ENCODE data around the gene GRIK4. TPM values are rescaled to one million over a fixed set of nuclear protein-coding genes. Genes with fewer than 3 reads are reported as not detected.

GRIK4 gene
- polyA plus RNA-seq, 1 experiment = not detected

- CTCF ChIA-PET = interaction anchor here (1.3 kb wide), 1 partner anchor 52 kb away, joined by 7 read pairs; the partner anchor contains the start of gene GRIK4
- no peaks in the 10 kb centered on the region for H3K36me3 ChIP-seq (ENCODE audit: control insufficient read depth, insufficient read depth, low read length)
- DNase-seq (ENCODE audit: low read depth) = no peak
- no peak for TF ChIP-seq CTCF (IDR thresholded peaks at IDR 0.05; ENCODE audit: insufficient read depth, low read depth, low read length)
- H3K27me3 ChIP-seq (ENCODE audit: control insufficient read depth, insufficient read depth, low read length) = peaks cover 1% of the 10 kb centered on the region
- H3K4me3 ChIP-seq (ENCODE audit: low read depth, low read length) = no peak overlapping the region
- POLR2A ChIA-PET = no interaction called here
Observed at GRCh38 chr11:120562806-120563425, 51.4 kb downstream of the GRIK4 start.

- Histone ChIP-seq H3K4me3 (ENCODE audit: low read depth, low read length) (peak overlapping the region; percentile 23), H3K36me3 (ENCODE audit: control insufficient read depth, insufficient read depth, low read length) (no peaks in the 10 kb centered on the region), H3K27me3 (ENCODE audit: control insufficient read depth, insufficient read depth, low read length) (peaks cover 1% of the 10 kb centered on the region)
- no peak for TF ChIP-seq CTCF (IDR thresholded peaks at IDR 0.05; ENCODE audit: insufficient read depth, low read depth, low read length)
- POLR2A ChIA-PET = no interaction called here
- no peak for DNase-seq (ENCODE audit: low read depth)
- CTCF ChIA-PET = interaction anchor here (0.8 to 1.2 kb wide), 4 partner anchors 10 to 24 kb away, joined by 3 read pairs; no protein-coding TSS in a partner anchor
Observed at GRCh38 chr11:120563703-120564572, 52.4 kb downstream of the GRIK4 start.

- ChIA-PET CTCF (interaction anchor here (0.9 to 1.2 kb wide), 3 partner anchors 10 to 365 kb away, joined by 3 read pairs; no protein-coding TSS in a partner anchor), POLR2A (no interaction called here)
- no peak for TF ChIP-seq CTCF (IDR thresholded peaks at IDR 0.05; ENCODE audit: insufficient read depth, low read depth, low read length)
- Histone ChIP-seq H3K27me3 (ENCODE audit: control insufficient read depth, insufficient read depth, low read length) (peaks cover 1% of the 10 kb centered on the region), H3K36me3 (ENCODE audit: control insufficient read depth, insufficient read depth, low read length) (no peaks in the 10 kb centered on the region), H3K4me3 (ENCODE audit: low read depth, low read length) (peak overlapping the region; percentile 23)
- DNase-seq (ENCODE audit: low read depth) = no peak
Observed at GRCh38 chr11:120564573-120565311, 53.2 kb downstream of the GRIK4 start.

- POLR2A ChIA-PET = no interaction called here
- CTCF ChIA-PET = interaction anchor here (0.9 to 1.2 kb wide), 2 partner anchors 11 to 364 kb away, joined by 3 read pairs; no protein-coding TSS in a partner anchor
Observed at GRCh38 chr11:120565466-120566155, 54.1 kb downstream of the GRIK4 start.

More at GRCh38 chr11:120565466-120566155, 54.1 kb downstream of the GRIK4 start:
- no peaks in the 10 kb centered on the region for H3K36me3 ChIP-seq (ENCODE audit: control insufficient read depth, insufficient read depth, low read length)
- no peak for DNase-seq (ENCODE audit: low read depth)
- H3K4me3 ChIP-seq (ENCODE audit: low read depth, low read length) = no peak overlapping the region
- no peak for TF ChIP-seq CTCF (IDR thresholded peaks at IDR 0.05; ENCODE audit: insufficient read depth, low read depth, low read length)
- H3K27me3 ChIP-seq (ENCODE audit: control insufficient read depth, insufficient read depth, low read length) = peaks cover 1% of the 10 kb centered on the region

Data from BJ (cell line).